Measurements from ENCODE around the gene PRM2. TPM values are rescaled to one million over a fixed set of nuclear protein-coding genes. Genes with fewer than 3 reads are reported as not detected.

PRM2 gene
- total and polyA plus RNA-seq, 2 experiments from 2014 or later: not detected

- H3K9me3 ChIP-seq (ENCODE audit: low read depth): no peaks in the 10 kb centered on the region
- no peak for DNase-seq
- no peaks in the 10 kb centered on the region for H3K4me1 ChIP-seq (ENCODE audit: insufficient read depth)
- H3K27ac ChIP-seq: no peak overlapping the region
- 87 to 90% methylated on average over 12 of the region's 12 CpGs for WGBS, 2 experiments (ENCODE audit: low coverage in 1 of 2, low lambda C conversion rate in 2 of 2, missing lambda C conversion rate in 2 of 2)
- no peak overlapping the region for H3K4me3 ChIP-seq
- no peaks in the 10 kb centered on the region for H3K79me2 ChIP-seq (ENCODE audit: insufficient read depth)
- in situ Hi-C loops (cut with MboI): loop anchor here (5.0 kb wide), 1 partner anchor 50 kb away; no protein-coding TSS in a partner anchor
- no peaks in the 10 kb centered on the region for H4K20me1 ChIP-seq (ENCODE audit: insufficient read depth)
- H3F3A ChIP-seq (ENCODE audit: insufficient read depth): no peaks in the 10 kb centered on the region
- H3K27me3 ChIP-seq (replicated peaks; ENCODE audit: insufficient read depth): 0 out of 2 replicates have a peak, but pooled peaks cover 4% of the 10 kb centered on the region
- no peaks in the 10 kb centered on the region for H3K9me2 ChIP-seq (ENCODE audit: insufficient read depth)
- no peak overlapping the region for H2AFZ ChIP-seq
- H3K4me2 ChIP-seq (ENCODE audit: unreplicated experiment): no peak overlapping the region
- TF ChIP-seq EZH2 (IDR thresholded peaks at IDR 0.05; ENCODE audit: insufficient read depth, poor library complexity, severe bottlenecking) (no peak), EZH2phosphoT487 (IDR thresholded peaks at IDR 0.05; ENCODE audit: insufficient read depth, low read depth) (no peak)
- H3K36me3 ChIP-seq (ENCODE audit: low read depth): no peaks in the 10 kb centered on the region
- H3K9ac ChIP-seq: no peak overlapping the region
Measured at GRCh38 chr16:11242658-11243057, 33.6 kb downstream of the PRM2 start.

DNA sequence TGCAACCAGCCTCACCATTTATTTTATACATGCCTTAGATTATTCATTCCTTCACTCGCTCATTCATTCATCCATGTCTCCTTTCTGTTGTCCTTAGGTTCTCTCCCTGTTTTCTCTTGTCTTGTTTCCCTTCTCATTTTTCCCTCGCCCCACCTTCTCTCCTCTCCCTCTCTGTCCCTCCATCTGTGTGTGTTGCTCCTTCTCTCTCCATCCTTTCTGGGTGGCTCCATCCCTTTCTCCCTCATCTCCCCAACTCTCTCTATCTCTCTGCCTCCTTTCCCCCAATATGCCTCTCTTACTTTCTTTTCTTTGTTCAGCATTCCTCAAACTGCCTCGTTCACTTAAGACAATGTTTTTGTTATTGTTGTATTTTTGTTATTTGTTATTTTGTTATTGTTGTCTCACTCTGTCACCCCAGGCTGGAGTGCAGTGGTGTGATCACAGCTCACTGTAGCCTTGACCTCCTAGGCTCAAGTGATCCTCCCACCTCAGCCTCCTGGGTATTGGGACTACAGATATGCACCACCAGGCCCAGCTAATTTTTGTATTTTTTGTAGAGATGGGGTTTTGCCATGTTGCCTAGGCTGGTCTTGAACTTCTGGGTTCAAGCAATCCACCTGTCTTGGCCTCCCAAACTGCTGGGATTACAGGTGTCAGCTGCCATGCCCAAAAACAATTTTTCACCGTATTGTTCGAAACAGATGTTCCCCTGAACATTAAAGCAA is 34.6 kb downstream of the PRM2 start:
- Histone ChIP-seq H3K9me2 (ENCODE audit: insufficient read depth) (no peaks in the 10 kb centered on the region), H2AFZ (no peak overlapping the region), H3K9me3 (ENCODE audit: low read depth) (no peaks in the 10 kb centered on the region), H4K20me1 (ENCODE audit: insufficient read depth) (no peaks in the 10 kb centered on the region), H3K4me1 (ENCODE audit: insufficient read depth) (no peaks in the 10 kb centered on the region), H3K27ac (no peak overlapping the region), H3F3A (ENCODE audit: insufficient read depth) (no peaks in the 10 kb centered on the region), H3K27me3 (replicated peaks; ENCODE audit: insufficient read depth) (0 out of 2 replicates have a peak, but pooled peaks cover 4% of the 10 kb centered on the region), H3K9ac (no peak overlapping the region), H3K4me2 (ENCODE audit: unreplicated experiment) (no peak overlapping the region), H3K79me2 (ENCODE audit: insufficient read depth) (no peaks in the 10 kb centered on the region), H3K36me3 (ENCODE audit: low read depth) (no peaks in the 10 kb centered on the region), H3K4me3 (no peak overlapping the region)
- in situ Hi-C loops (cut with MboI): loop anchor here (5.0 kb wide), 1 partner anchor 49 kb away; no protein-coding TSS in a partner anchor
- TF ChIP-seq EZH2 (IDR thresholded peaks at IDR 0.05; ENCODE audit: insufficient read depth, poor library complexity, severe bottlenecking) (no peak), EZH2phosphoT487 (IDR thresholded peaks at IDR 0.05; ENCODE audit: insufficient read depth, low read depth) (no peak)
- 80 to 85% methylated on average over 5 of the region's 5 CpGs for WGBS, 2 experiments (ENCODE audit: low coverage in 1 of 2, low lambda C conversion rate in 2 of 2, missing lambda C conversion rate in 2 of 2)
- DNase-seq: no peak

DNA sequence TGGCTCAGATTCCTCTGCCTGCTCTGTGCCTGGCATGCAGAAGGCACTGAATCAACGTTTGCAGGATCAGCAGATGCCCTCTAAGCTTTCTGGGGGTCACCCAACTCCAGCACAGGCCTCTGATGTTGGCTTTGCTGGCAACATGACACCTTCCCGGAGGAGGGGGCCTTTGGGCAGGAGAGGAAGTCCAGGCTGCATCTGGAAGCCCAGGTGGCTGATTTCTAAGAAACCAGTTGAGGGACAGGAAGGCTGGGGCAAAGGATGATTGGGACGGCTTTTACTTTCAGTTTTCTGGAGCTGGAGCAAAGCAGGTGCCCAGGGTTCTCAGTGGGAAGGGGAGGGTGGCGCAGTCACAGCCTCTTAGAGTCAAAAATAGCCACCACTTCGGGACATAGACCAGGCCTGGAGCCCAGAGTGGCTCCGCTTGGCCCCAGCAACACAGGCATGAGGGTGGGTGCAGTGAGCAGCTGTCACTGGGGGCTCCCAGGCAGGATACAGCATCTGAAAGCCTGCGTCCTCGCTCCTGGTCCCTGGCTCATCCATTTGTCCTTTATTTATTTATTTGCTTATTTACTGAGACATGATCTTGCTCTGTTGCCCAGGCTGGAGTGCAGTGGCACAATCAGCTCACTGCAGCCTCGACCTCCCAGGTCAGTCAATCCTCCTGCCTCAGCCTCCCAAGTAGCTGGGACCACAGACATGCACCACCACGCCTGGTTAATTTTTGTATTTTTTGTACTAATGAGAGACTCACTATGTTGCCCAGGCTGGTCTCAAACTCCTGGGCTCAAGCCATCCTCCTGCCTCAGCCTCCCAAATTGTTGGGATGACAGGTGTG is 35.4 kb downstream of the PRM2 start:
- in situ Hi-C loops (cut with MboI): loop anchor here (5.0 kb wide), 1 partner anchor 49 kb away; no protein-coding TSS in a partner anchor
- DNase-seq: no peak
- H2AFZ ChIP-seq: no peak overlapping the region
- H3K4me2 ChIP-seq (ENCODE audit: unreplicated experiment): no peak overlapping the region
- no peaks in the 10 kb centered on the region for H3K9me3 ChIP-seq (ENCODE audit: low read depth)
- no peaks in the 10 kb centered on the region for H3F3A ChIP-seq (ENCODE audit: insufficient read depth)
- 0 out of 2 replicates have a peak, but pooled peaks cover 4% of the 10 kb centered on the region for H3K27me3 ChIP-seq (replicated peaks; ENCODE audit: insufficient read depth)
- no peaks in the 10 kb centered on the region for H3K79me2 ChIP-seq (ENCODE audit: insufficient read depth)
- no peaks in the 10 kb centered on the region for H3K36me3 ChIP-seq (ENCODE audit: low read depth)
- WGBS, 2 experiments (ENCODE audit: low coverage in 1 of 2, low lambda C conversion rate in 2 of 2, missing lambda C conversion rate in 2 of 2): 84 to 88% methylated on average over 10 of the region's 10 CpGs
- no peaks in the 10 kb centered on the region for H3K4me1 ChIP-seq (ENCODE audit: insufficient read depth)
- no peak overlapping the region for H3K27ac ChIP-seq
- no peak for TF ChIP-seq EZH2phosphoT487 (IDR thresholded peaks at IDR 0.05; ENCODE audit: insufficient read depth, low read depth)
- TF ChIP-seq EZH2 (IDR thresholded peaks at IDR 0.05; ENCODE audit: insufficient read depth, poor library complexity, severe bottlenecking): no peak
- no peak overlapping the region for H3K4me3 ChIP-seq
- no peak overlapping the region for H3K9ac ChIP-seq
- H3K9me2 ChIP-seq (ENCODE audit: insufficient read depth): no peaks in the 10 kb centered on the region
- H4K20me1 ChIP-seq (ENCODE audit: insufficient read depth): no peaks in the 10 kb centered on the region

Data from GM23248 (cell line).